Ovary (tissue), 3 donors: Measurements from ENCODE around the gene KLHL2.

Source experiments
- CTCF ChIP-seq, 3 donors: fragments of 450-650 bp in 2 of 3; fragments of 200-600 bp in 1 of 3; IDR thresholded peaks; one replicate each; pipeline versions ENCODE4 v1.5.1 to v1.8.0; 2016 to 2022; ENCODE audit warnings: antibody characterized with exemption in 3 of 3, mild to moderate bottlenecking in 1 of 3
- EP300 ChIP-seq: sonication (generic); formaldehyde crosslinking; IDR thresholded peaks from one replicate; pipeline ENCODE4 v1.6.1; 2017; ENCODE audit warnings: antibody characterized with exemption
- donor health status: DM: no; HTN: no; CAD: no.

GRCh38 chr4:165297626-165298025, 90.3 kb downstream of the KLHL2 start:
- no peak for TF ChIP-seq CTCF (IDR thresholded peaks at IDR 0.05)
- no peak for TF ChIP-seq EP300
